ENCODE measurements around the gene SOX18. TPM values are rescaled to one million over a fixed set of nuclear protein-coding genes. Genes with fewer than 3 reads are reported as not detected.

Gene SOX18
- total and polyA plus RNA-seq, 2 of the 4 experiments (the other 2 are of a cell fraction): not detected

- Histone ChIP-seq H3K4ac (ENCODE audit: low read depth, low read length) (no peak overlapping the region), H4K20me1 (ENCODE audit: insufficient read depth, low read length) (peaks cover 15% of the 10 kb centered on the region), H4K5ac (ENCODE audit: low read depth, low read length) (no peak overlapping the region), H2AK5ac (ENCODE audit: low read depth, low read length) (no peak overlapping the region), H3K36me3 (ENCODE audit: control insufficient read depth, insufficient read depth, low read length) (peaks cover 11% of the 10 kb centered on the region; the same call in 1 of the 2 replicates), H3K9me3 (ENCODE audit: control insufficient read depth, insufficient read depth, low read length) (no peaks in the 10 kb centered on the region), H2AFZ (replicated peaks; ENCODE audit: low read length, poor library complexity) (no peak overlapping the region), H2BK5ac (ENCODE audit: low read depth, low read length, poor library complexity, severe bottlenecking) (no peak overlapping the region), H3K79me1 (ENCODE audit: low read depth in 1 of 2, low read length in 2 of 2) (peaks cover 7 to 31% of the 10 kb centered on the region in 2 experiments; a peak in 3 of 4 replicates), H3K4me2 (ENCODE audit: low read depth, low read length) (no peak overlapping the region), H2BK120ac (ENCODE audit: low read depth, low read length) (no peak overlapping the region), H3K9ac (ENCODE audit: low read depth, low read length) (no peak overlapping the region), H4K8ac (ENCODE audit: low read depth in 2 of 2, low read length in 2 of 2) (no peak overlapping the region), H4K91ac (ENCODE audit: insufficient read depth, low read depth, low read length) (no peak overlapping the region), H3K23ac (ENCODE audit: low read depth, low read length) (no peak overlapping the region), H3K27ac (ENCODE audit: insufficient read depth, low read length) (no peak overlapping the region), H2BK20ac (ENCODE audit: low read depth, low read length) (no peak overlapping the region), H3K9me1 (ENCODE audit: insufficient read depth, low read length) (peaks cover 13% of the 10 kb centered on the region), H3K14ac (replicated peaks; ENCODE audit: low read depth, low read length) (no peak overlapping the region), H3K4me1 (ENCODE audit: control insufficient read depth, insufficient read depth, low read length) (peaks cover 20% of the 10 kb centered on the region), H2AK9ac (replicated peaks; ENCODE audit: low read depth, low read length, poor library complexity) (peak overlapping the region; percentile 81), H3K56ac (ENCODE audit: extremely low read depth, insufficient read depth, low read length) (no peak overlapping the region), H3K18ac (ENCODE audit: low read depth, low read length) (no peak overlapping the region), H3K27me3 (ENCODE audit: control insufficient read depth, insufficient read depth, low read length) (no peaks in the 10 kb centered on the region), H3K4me3 (ENCODE audit: insufficient read depth, low read depth, low read length) (no peak overlapping the region), H2BK15ac (ENCODE audit: low read depth, low read length) (no peak overlapping the region)
- ChIA-PET CTCF (no interaction called here), POLR2A (ENCODE audit: unreplicated experiment) (no interaction called here)
- dilution Hi-C loops (cut with HindIII; ENCODE audit: low sequenced_read_pairs, unreplicated experiment) (no loop called here), intact Hi-C loops (cut with micrococcal nuclease) (no loop called here), in situ Hi-C loops (cut with MboI; ENCODE audit: low sequenced_read_pairs) (no loop called here)
- no TSS peak for BruUV-seq (replicated peaks)
- no peak for TF ChIP-seq NFE2L2 (IDR thresholded peaks at IDR 0.05; ENCODE audit: low read depth, low read length)
- TF ChIP-seq ELK1 (IDR thresholded peaks at IDR 0.05; ENCODE audit: borderline replicate concordance, low read depth, low read length): no peak
- no peak for TF ChIP-seq RFX5 (IDR thresholded peaks at IDR 0.05; ENCODE audit: low read depth, low read length)
- no peak for TF ChIP-seq CEBPB (IDR thresholded peaks at IDR 0.05; ENCODE audit: low read depth, low read length)
- no peak for TF ChIP-seq BHLHE40 (IDR thresholded peaks at IDR 0.05; ENCODE audit: low read depth, low read length)
- no peak for TF ChIP-seq MXI1 (IDR thresholded peaks at IDR 0.05; ENCODE audit: borderline replicate concordance, low read depth, low read length)
- TF ChIP-seq CHD1 (IDR thresholded peaks at IDR 0.05; ENCODE audit: low read depth, low read length): no peak
- no peak for TF ChIP-seq MAFK (IDR thresholded peaks at IDR 0.05; ENCODE audit: low read depth, low read length)
- TF ChIP-seq FOS (IDR thresholded peaks at IDR 0.05; ENCODE audit: low read depth, low read length): no peak
- no peak for TF ChIP-seq RCOR1 (IDR thresholded peaks at IDR 0.05; ENCODE audit: insufficient replicate concordance, low read length)
- no peak for TF ChIP-seq RAD21 (IDR thresholded peaks at IDR 0.05; ENCODE audit: low read length)
- TF ChIP-seq CTCF (conservative IDR thresholded peaks at IDR 0.05; ENCODE audit: low read depth, low read length): no peak
- no peak for TF ChIP-seq MAZ (IDR thresholded peaks at IDR 0.05; ENCODE audit: borderline replicate concordance, low read depth, low read length)
- no peak for TF ChIP-seq SMC3 (IDR thresholded peaks at IDR 0.05; ENCODE audit: low read depth, low read length)
- TF ChIP-seq POLR2A (IDR thresholded peaks at IDR 0.05; ENCODE audit: low read depth, low read length): no peak
- no peak for TF ChIP-seq USF2 (IDR thresholded peaks at IDR 0.05; ENCODE audit: low read depth, low read length)
- ATAC-seq (ENCODE audit: low read depth) (no peak), DNase-seq (no peak)
- 86% methylated on average over 7 of the region's 12 CpGs; no CpG with 5 or more reads in 1 of the 2 experiments for WGBS, 2 experiments (ENCODE audit: extremely low coverage in 2 of 2, insufficient read length in 1 of 2)
Observed at GRCh38 chr20:64067733-64068307, 18.4 kb upstream of the SOX18 start.
